ENCODE measurements around the gene COL15A1.
"Not testable (repeated sequence)": the region's sequence is repeated elsewhere in the genome, so short reads cannot be mapped to it uniquely, and the experiment has no call there.

Gene COL15A1

DNA sequence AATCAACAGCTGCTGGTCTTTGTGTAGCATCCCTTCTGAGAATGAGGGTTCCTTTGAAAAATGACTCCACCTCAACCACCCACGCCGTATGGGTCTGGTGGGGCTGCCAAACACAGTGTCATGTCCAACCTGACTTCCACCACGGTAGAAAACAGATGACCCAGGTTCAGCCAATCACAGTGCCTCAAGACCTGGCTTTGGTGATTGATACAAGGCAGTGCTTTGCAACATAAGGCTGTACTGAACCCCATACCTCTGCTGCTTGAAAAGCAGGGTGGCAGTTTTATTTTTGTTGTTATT is 149.7 kb downstream of the COL15A1 start:
- no peak overlapping the region for H3K4me3 ChIP-seq (replicated peaks; ENCODE audit: low read depth, low read length)
- TF ChIP-seq, protein P1, sequence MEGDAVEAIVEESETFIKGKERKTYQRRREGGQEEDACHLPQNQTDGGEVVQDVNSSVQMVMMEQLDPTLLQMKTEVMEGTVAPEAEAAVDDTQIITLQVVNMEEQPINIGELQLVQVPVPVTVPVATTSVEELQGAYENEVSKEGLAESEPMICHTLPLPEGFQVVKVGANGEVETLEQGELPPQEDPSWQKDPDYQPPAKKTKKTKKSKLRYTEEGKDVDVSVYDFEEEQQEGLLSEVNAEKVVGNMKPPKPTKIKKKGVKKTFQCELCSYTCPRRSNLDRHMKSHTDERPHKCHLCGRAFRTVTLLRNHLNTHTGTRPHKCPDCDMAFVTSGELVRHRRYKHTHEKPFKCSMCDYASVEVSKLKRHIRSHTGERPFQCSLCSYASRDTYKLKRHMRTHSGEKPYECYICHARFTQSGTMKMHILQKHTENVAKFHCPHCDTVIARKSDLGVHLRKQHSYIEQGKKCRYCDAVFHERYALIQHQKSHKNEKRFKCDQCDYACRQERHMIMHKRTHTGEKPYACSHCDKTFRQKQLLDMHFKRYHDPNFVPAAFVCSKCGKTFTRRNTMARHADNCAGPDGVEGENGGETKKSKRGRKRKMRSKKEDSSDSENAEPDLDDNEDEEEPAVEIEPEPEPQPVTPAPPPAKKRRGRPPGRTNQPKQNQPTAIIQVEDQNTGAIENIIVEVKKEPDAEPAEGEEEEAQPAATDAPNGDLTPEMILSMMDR (IDR thresholded peaks at IDR 0.05; ENCODE audit: low read depth, low read length, missing control alignments): no peak
- DNase-seq (ENCODE audit: extremely low read depth, low read depth): no peak

DNA sequence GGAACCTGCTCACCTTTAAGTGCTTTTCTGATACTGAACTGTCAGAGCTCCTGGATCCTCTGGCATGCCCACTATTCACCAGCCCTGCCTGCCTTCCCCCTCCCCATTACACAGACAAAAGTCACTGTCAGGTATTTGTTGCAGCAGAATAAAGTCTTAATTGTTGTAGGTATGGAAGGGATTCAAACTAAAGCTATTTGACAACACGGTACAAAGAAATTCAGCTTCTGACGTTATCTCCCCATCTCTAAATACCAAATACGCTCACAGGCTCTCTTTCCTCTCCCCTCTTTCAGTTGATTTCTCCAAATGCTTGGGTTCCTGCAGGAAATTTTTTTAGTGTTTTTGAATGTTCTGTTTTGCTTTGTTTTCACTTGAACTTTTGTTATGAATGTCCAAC is 151.9 kb downstream of the COL15A1 start:
- H3K4me3 ChIP-seq (replicated peaks; ENCODE audit: low read depth, low read length): no peak overlapping the region
- TF ChIP-seq, protein P1 (IDR thresholded peaks at IDR 0.05; ENCODE audit: low read depth, low read length, missing control alignments): no peak
- DNase-seq (ENCODE audit: extremely low read depth, low read depth): no peak

DNA sequence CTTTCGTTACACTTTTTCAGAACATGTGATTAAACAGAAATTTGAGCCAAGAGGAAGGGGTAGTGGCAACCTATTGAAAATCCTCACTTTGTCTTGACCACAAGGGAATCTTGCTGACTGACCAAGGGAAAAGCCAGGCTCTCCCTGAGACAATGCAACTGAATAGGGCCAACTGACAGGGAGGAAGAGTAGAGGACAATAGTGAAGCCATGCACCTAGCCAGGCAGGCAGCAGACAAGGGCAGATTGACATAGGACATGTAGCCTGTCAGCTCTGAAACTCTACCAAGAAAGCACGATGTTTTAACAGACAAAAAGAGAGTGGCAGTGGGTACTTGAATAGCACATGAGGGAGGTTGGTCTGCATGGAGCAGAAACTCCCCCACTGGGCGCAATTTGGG is 152.7 kb downstream of the COL15A1 start:
- no peak for DNase-seq (ENCODE audit: extremely low read depth, low read depth)
- TF ChIP-seq, protein P1 (IDR thresholded peaks at IDR 0.05; ENCODE audit: low read depth, low read length, missing control alignments): no peak
- H3K4me3 ChIP-seq (replicated peaks; ENCODE audit: low read depth, low read length): no peak overlapping the region

DNA sequence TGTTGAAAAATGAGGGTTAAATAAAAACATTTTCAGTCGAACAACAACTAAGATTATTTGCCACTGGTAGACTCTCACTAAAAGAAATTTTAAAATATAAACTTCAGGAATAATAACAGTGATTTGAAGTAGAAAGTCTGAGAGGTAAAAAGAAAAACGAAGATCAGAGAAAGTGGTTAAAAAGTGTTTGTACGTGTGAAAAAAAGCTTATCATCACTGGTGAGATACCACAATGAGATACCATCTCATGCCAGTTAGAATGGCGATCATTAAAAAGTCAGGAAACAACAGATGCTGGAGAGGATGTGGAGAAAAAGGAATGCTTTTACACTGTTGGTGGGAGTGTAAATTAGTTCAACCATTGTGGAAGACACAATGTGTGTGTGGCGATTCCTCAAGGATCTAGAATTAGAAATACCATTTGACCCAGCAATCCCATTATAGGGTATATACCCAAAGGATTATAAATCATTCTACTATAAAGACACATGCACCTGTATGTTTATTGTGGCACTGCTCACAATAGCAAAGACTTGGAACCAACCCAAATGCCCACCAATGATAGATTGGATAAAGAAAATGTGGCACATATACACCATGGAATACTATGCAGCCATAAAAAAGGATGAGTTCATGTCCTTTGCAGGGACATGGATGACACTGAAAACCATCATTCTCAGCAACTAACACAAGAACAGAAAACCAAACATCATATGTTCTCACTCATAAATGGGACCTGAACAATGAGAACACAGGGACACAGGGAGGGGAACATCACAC is 156.3 kb downstream of the COL15A1 start:
- not testable (repeated sequence) for DNase-seq (ENCODE audit: extremely low read depth, low read depth); H3K4me3 ChIP-seq (replicated peaks; ENCODE audit: low read depth, low read length)

DNA sequence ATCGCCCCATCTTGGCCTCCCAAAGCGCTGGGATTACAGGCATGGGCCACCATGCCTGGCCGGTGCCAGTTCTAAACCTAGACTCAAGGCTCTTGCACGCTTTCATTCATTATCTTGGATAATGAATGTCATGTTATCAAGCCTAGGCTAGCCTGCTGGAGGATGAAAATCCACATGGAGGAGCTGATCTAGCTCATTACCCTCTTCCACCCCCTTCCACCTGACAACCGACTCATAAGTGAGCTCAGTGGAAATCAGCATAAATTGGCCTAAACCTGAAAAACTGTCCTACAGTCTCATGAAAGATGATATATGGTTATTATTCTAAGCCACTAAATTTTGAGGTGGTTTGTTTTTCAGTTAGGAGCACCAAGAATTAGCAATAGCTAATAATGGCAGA is 157.6 kb downstream of the COL15A1 start:
- TF ChIP-seq, protein P1 (IDR thresholded peaks at IDR 0.05; ENCODE audit: low read depth, low read length, missing control alignments): no peak
- no peak overlapping the region for H3K4me3 ChIP-seq (replicated peaks; ENCODE audit: low read depth, low read length)
- no peak for DNase-seq (ENCODE audit: extremely low read depth, low read depth)

DNA sequence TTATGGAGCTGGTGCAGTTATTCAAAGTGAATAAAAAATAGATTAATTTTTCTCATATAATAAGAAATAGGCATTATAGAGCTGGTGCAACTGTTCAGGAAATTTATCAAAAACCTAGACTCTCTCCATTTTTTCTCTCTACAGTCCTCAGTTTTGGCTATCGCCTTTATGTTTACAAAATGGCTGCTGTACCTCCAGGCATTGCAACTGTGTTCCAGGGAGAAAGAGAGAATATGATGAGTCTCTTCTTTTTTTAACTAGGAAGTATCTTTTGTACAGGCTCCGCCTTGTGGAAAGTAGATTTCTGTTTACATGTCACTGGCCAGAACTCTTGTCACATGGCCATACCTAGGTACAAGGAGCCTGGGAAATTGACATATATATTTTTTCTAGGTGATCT is 158.1 kb downstream of the COL15A1 start:
- no peak for DNase-seq (ENCODE audit: extremely low read depth, low read depth)
- TF ChIP-seq, protein P1 (IDR thresholded peaks at IDR 0.05; ENCODE audit: low read depth, low read length, missing control alignments): no peak
- no peak overlapping the region for H3K4me3 ChIP-seq (replicated peaks; ENCODE audit: low read depth, low read length)

DNA sequence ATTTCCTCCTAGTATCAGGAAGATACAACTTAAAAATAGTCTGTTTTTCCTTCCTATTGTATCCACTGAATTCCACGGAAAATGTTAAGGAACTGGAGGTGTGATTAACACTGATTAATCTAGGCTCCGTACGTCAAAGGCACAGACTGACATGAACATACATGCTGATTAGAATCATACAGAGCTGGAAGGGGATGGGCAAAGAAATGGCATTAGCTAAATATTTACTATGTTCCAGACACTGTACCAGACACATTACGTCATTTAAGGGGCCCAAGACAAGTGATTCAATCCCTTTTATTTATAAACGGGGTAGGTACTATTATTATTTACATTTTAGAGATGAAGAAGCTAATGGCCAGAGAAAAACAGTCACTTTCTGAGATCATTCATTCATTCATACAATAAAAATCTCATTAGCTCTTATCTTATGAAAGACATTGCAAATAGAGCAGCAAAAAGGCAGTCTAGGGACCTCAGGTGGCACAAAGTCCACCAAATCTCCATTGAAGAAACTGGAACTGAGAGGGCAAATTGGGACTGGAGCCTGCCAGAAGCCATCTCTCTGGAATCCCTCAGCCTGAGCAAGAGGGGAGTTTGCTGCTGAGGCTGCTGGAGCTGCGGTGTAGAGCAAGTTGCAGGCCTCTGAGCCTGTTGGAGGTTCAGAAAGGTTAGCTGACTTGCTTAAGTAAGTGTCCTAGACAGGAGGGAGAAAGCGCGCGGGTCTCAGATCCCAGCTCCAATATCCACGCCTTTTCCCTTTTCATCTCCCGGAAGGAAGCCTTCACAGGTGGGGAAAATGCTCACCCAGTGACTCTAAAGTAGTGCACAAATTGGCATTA is 159.6 kb downstream of the COL15A1 start:
- H3K4me3 ChIP-seq (replicated peaks; ENCODE audit: low read depth, low read length): no peak overlapping the region
- DNase-seq (ENCODE audit: extremely low read depth, low read depth): no peak
- TF ChIP-seq, protein P1 (IDR thresholded peaks at IDR 0.05; ENCODE audit: low read depth, low read length, missing control alignments): no peak
